Measurements from ENCODE around the gene APOLD1.
"Not testable (repeated sequence)": the region's sequence is repeated elsewhere in the genome, so short reads cannot be mapped to it uniquely, and the experiment has no call there.

Gene APOLD1

GRCh38 chr12:12786351-12786705 lies 869 bp downstream of the APOLD1 start:
- no peak for DNase-seq (ENCODE audit: low read depth in 3 of 3, low spot score in 1 of 3)

GRCh38 chr12:12786706-12787601 lies 1.5 kb downstream of the APOLD1 start:
- DNase-seq (ENCODE audit: low read depth in 3 of 3, low spot score in 1 of 3) = peak; percentile 26 to 55 (median 54)

GRCh38 chr12:12788131-12788530 lies 2.7 kb downstream of the APOLD1 start:
- DNase-seq (ENCODE audit: low read depth in 3 of 3, low spot score in 1 of 3) = no peak

GRCh38 chr12:12788675-12789368 lies 3.4 kb downstream of the APOLD1 start:
- DNase-seq (ENCODE audit: low read depth in 3 of 3, low spot score in 1 of 3) = peak; percentile 24 to 27 (median 26)

GRCh38 chr12:12790956-12791355 lies 5.5 kb downstream of the APOLD1 start:
- no peak for DNase-seq (ENCODE audit: low read depth in 3 of 3, low spot score in 1 of 3)

- no peak for DNase-seq (ENCODE audit: low read depth in 3 of 3, low spot score in 1 of 3)
Observed at GRCh38 chr12:12791756-12792369, 6.4 kb downstream of the APOLD1 start.

GRCh38 chr12:12792421-12792820 lies 7.0 kb downstream of the APOLD1 start:
- DNase-seq (ENCODE audit: low read depth in 3 of 3, low spot score in 1 of 3) = no peak

- DNase-seq (ENCODE audit: low read depth in 3 of 3, low spot score in 1 of 3) = no peak
Observed at GRCh38 chr12:12794686-12795085, 9.2 kb downstream of the APOLD1 start.

- no peak for DNase-seq (ENCODE audit: low read depth in 3 of 3, low spot score in 1 of 3)
Observed at GRCh38 chr12:12796171-12796570, 10.7 kb downstream of the APOLD1 start.

- DNase-seq (ENCODE audit: low read depth in 3 of 3, low spot score in 1 of 3) = no peak
Observed at GRCh38 chr12:12796928-12797793, 11.7 kb downstream of the APOLD1 start.

GRCh38 chr12:12797794-12798152 lies 12.3 kb downstream of the APOLD1 start:
- no peak for DNase-seq (ENCODE audit: low read depth in 3 of 3, low spot score in 1 of 3)

- DNase-seq (ENCODE audit: low read depth in 3 of 3, low spot score in 1 of 3) = no peak
Observed at GRCh38 chr12:12798480-12798879, 13.0 kb downstream of the APOLD1 start.

GRCh38 chr12:12799163-12799920 lies 13.9 kb downstream of the APOLD1 start:
- no peak for DNase-seq (ENCODE audit: low read depth in 3 of 3, low spot score in 1 of 3)

- no peak for DNase-seq (ENCODE audit: low read depth in 3 of 3, low spot score in 1 of 3)
Observed at GRCh38 chr12:12800406-12801180, 15.1 kb downstream of the APOLD1 start.

- not testable (repeated sequence) for DNase-seq (ENCODE audit: low read depth in 3 of 3, low spot score in 1 of 3)
Observed at GRCh38 chr12:12801656-12802055, 16.2 kb downstream of the APOLD1 start.

GRCh38 chr12:12803186-12803585 lies 17.7 kb downstream of the APOLD1 start:
- DNase-seq (ENCODE audit: low read depth in 3 of 3, low spot score in 1 of 3) = peak in 1 of 3 donors; percentile 9

GRCh38 chr12:12804011-12804410 lies 18.6 kb downstream of the APOLD1 start:
- no peak for DNase-seq (ENCODE audit: low read depth in 3 of 3, low spot score in 1 of 3)

- DNase-seq (ENCODE audit: low read depth in 3 of 3, low spot score in 1 of 3) = no peak
Observed at GRCh38 chr12:12804432-12804886, 19.0 kb downstream of the APOLD1 start.

- no peak for DNase-seq (ENCODE audit: low read depth in 3 of 3, low spot score in 1 of 3)
Observed at GRCh38 chr12:12806784-12807516, 21.5 kb downstream of the APOLD1 start.

All from stimulated activated CD4-positive, alpha-beta T cell treated with anti-CD3 and anti-CD28 coated beads, TNF-alpha, amount 100 ng/mL, for 1 hour (primary cell).